Stimulated activated CD8-positive, alpha-beta memory T cell treated with anti-CD3 and anti-CD28 coated beads, Interleukin-15, amount 100 ng/mL, for 1 hour (primary cell): ENCODE data around the gene CD34.

Source experiments
- DNase-seq: peaks from one replicate; pipeline ENCODE4 v3.0.0-alpha.2; 2020; ENCODE audit warnings: low read depth

Gene CD34

GRCh38 chr1:207873055-207873890, 37.7 kb downstream of the CD34 start:
- no peak for DNase-seq

- DNase-seq = no peak
Measured at GRCh38 chr1:207872621-207873020, 38.3 kb downstream of the CD34 start.

- DNase-seq = no peak
Measured at GRCh38 chr1:207871117-207871649, 39.7 kb downstream of the CD34 start.

GRCh38 chr1:207870306-207871031, 40.5 kb downstream of the CD34 start:
- no peak for DNase-seq

GRCh38 chr1:207869859-207870258, 41.1 kb downstream of the CD34 start:
- no peak for DNase-seq

GRCh38 chr1:207868774-207869721, 41.9 kb downstream of the CD34 start:
- no peak for DNase-seq

- DNase-seq = no peak
Measured at GRCh38 chr1:207868251-207868773, 42.6 kb downstream of the CD34 start.

GRCh38 chr1:207867136-207868109, 43.5 kb downstream of the CD34 start:
- no peak for DNase-seq

- DNase-seq = no peak
Measured at GRCh38 chr1:207866471-207867135, 44.3 kb downstream of the CD34 start.

- DNase-seq = no peak
Measured at GRCh38 chr1:207863893-207864535, 46.9 kb downstream of the CD34 start.

- no peak for DNase-seq
Measured at GRCh38 chr1:207862241-207862787, 48.6 kb downstream of the CD34 start.

GRCh38 chr1:207861442-207862177, 49.3 kb downstream of the CD34 start:
- DNase-seq = no peak

GRCh38 chr1:207860531-207860930, 50.4 kb downstream of the CD34 start:
- no peak for DNase-seq

GRCh38 chr1:207858806-207859205, 52.1 kb downstream of the CD34 start:
- no peak for DNase-seq

- no peak for DNase-seq
Measured at GRCh38 chr1:207858281-207858680, 52.6 kb downstream of the CD34 start.

GRCh38 chr1:207857447-207857846, 53.5 kb downstream of the CD34 start:
- no peak for DNase-seq

- no peak for DNase-seq
Measured at GRCh38 chr1:207856276-207857023, 54.5 kb downstream of the CD34 start.

GRCh38 chr1:207854001-207854400, 56.9 kb downstream of the CD34 start:
- no peak for DNase-seq
